Measurements from ENCODE around the gene CELA3A. TPM values are rescaled to one million over a fixed set of nuclear protein-coding genes. Genes with fewer than 3 reads are reported as not detected.

CELA3A gene
- total RNA-seq, 3 donors from 2014 or later (not counting 1 experiment from before 2014, with no cell fraction given), result not detected

- Mint-ChIP-seq H3K4me3 (peak overlapping the region; percentile 97), H3K9me3 (no peaks in the 10 kb centered on the region), H3K27me3 (ENCODE audit: low read depth in 2 of 2) (no peaks in the 10 kb centered on the region), H3K36me3 (no peaks in the 10 kb centered on the region), H3K27ac (peak overlapping the region; percentile 96), H3K4me1 (peaks cover 46 to 57% of the 10 kb centered on the region in 2 donors)
- WGBS (ENCODE audit: insufficient coverage), result 45% methylated on average over 19 of the region's 19 CpGs
- ATAC-seq, result no peak
- Histone ChIP-seq H3K27me3 (ENCODE audit: control insufficient read depth, insufficient read depth, low read length) (no peaks in the 10 kb centered on the region), H3K27ac (ENCODE audit: low read length) (peak overlapping the region; percentile 89), H3K4me1 (ENCODE audit: control insufficient read depth, insufficient read depth, low read length) (peaks cover 50% of the 10 kb centered on the region), H3K36me3 (ENCODE audit: control insufficient read depth, insufficient read depth, low read length) (peaks cover 12% of the 10 kb centered on the region), H3K4me3 (ENCODE audit: low read length) (peak overlapping the region; percentile 87), H3K9me3 (ENCODE audit: control insufficient read depth, insufficient read depth, low read length) (no peaks in the 10 kb centered on the region)
- intact Hi-C loops (cut with micrococcal nuclease), result loop anchor here (1.0 to 5.0 kb wide), 2 partner anchors 33 to 51 kb away; no protein-coding TSS in a partner anchor
- DNase-seq, result peak in 1 of 2 donors; percentile 66
- TF ChIP-seq, protein P1, sequence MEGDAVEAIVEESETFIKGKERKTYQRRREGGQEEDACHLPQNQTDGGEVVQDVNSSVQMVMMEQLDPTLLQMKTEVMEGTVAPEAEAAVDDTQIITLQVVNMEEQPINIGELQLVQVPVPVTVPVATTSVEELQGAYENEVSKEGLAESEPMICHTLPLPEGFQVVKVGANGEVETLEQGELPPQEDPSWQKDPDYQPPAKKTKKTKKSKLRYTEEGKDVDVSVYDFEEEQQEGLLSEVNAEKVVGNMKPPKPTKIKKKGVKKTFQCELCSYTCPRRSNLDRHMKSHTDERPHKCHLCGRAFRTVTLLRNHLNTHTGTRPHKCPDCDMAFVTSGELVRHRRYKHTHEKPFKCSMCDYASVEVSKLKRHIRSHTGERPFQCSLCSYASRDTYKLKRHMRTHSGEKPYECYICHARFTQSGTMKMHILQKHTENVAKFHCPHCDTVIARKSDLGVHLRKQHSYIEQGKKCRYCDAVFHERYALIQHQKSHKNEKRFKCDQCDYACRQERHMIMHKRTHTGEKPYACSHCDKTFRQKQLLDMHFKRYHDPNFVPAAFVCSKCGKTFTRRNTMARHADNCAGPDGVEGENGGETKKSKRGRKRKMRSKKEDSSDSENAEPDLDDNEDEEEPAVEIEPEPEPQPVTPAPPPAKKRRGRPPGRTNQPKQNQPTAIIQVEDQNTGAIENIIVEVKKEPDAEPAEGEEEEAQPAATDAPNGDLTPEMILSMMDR (IDR thresholded peaks at IDR 0.05), result no peak
Measured at GRCh38 chr1:22053861-22054770, 52.7 kb downstream of the CELA3A start.

- no peak for DNase-seq
- intact Hi-C loops (cut with micrococcal nuclease), result no loop called here
- ATAC-seq, result no peak
- H3K36me3 Mint-ChIP-seq, result no peaks in the 10 kb centered on the region
- peak overlapping the region; percentile 83 for H3K4me3 Mint-ChIP-seq
- Histone ChIP-seq H3K4me3 (ENCODE audit: low read length) (no peak overlapping the region), H3K4me1 (ENCODE audit: control insufficient read depth, insufficient read depth, low read length) (peaks cover 62% of the 10 kb centered on the region), H3K27me3 (ENCODE audit: control insufficient read depth, insufficient read depth, low read length) (no peaks in the 10 kb centered on the region), H3K9me3 (ENCODE audit: control insufficient read depth, insufficient read depth, low read length) (no peaks in the 10 kb centered on the region), H3K36me3 (ENCODE audit: control insufficient read depth, insufficient read depth, low read length) (peaks cover 12% of the 10 kb centered on the region), H3K27ac (ENCODE audit: low read length) (no peak overlapping the region)
- H3K4me1 Mint-ChIP-seq, result peaks cover 52 to 65% of the 10 kb centered on the region in 2 donors
- 66% methylated on average over 6 of the region's 6 CpGs for WGBS (ENCODE audit: insufficient coverage)
- H3K27me3 Mint-ChIP-seq (ENCODE audit: low read depth in 2 of 2), result no peaks in the 10 kb centered on the region
- H3K27ac Mint-ChIP-seq, result peak overlapping the region; percentile 96
- no peaks in the 10 kb centered on the region for H3K9me3 Mint-ChIP-seq
- TF ChIP-seq, protein P1 (IDR thresholded peaks at IDR 0.05), result no peak
Measured at GRCh38 chr1:22055463-22055862, 54.0 kb downstream of the CELA3A start.

- Mint-ChIP-seq H3K27me3 (ENCODE audit: low read depth in 2 of 2) (no peaks in the 10 kb centered on the region), H3K36me3 (no peaks in the 10 kb centered on the region), H3K4me1 (peaks cover 58 to 71% of the 10 kb centered on the region in 2 donors), H3K27ac (peak overlapping the region; percentile 96), H3K4me3 (peak overlapping the region; percentile 68), H3K9me3 (no peaks in the 10 kb centered on the region)
- Histone ChIP-seq H3K4me1 (ENCODE audit: control insufficient read depth, insufficient read depth, low read length) (peaks cover 65% of the 10 kb centered on the region), H3K4me3 (ENCODE audit: low read length) (no peak overlapping the region), H3K9me3 (ENCODE audit: control insufficient read depth, insufficient read depth, low read length) (no peaks in the 10 kb centered on the region), H3K36me3 (ENCODE audit: control insufficient read depth, insufficient read depth, low read length) (peaks cover 12% of the 10 kb centered on the region), H3K27ac (ENCODE audit: low read length) (no peak overlapping the region), H3K27me3 (ENCODE audit: control insufficient read depth, insufficient read depth, low read length) (no peaks in the 10 kb centered on the region)
- TF ChIP-seq, protein P1 (IDR thresholded peaks at IDR 0.05), result no peak
- WGBS (ENCODE audit: insufficient coverage), result 70% methylated on average over 1 of the region's 1 CpG
- DNase-seq (no peak), ATAC-seq (no peak)
- intact Hi-C loops (cut with micrococcal nuclease), result no loop called here
Measured at GRCh38 chr1:22056043-22056442, 54.6 kb downstream of the CELA3A start.

Data from natural killer cell (primary cell).